Stomach (tissue), 9 donors: ENCODE results near the gene SIX3. TPM values are rescaled to one million over a fixed set of nuclear protein-coding genes. Genes with fewer than 3 reads are reported as not detected.

ENCODE experiments used
- DNase-seq, 2 donors: peaks; one replicate each; pipeline versions ENCODE4 v3.0.0 to v3.0.0-alpha.2; 2013 to 2019
- H3K27ac ChIP-seq, 5 donors: fragments of 200-600 bp in 4 of 5; sonication (generic) in 4 of 5; one replicate each; pipeline ENCODE4 v1.5.1; 2013 to 2019; ENCODE audit warnings: mild to moderate bottlenecking in 1 of 5, moderate library complexity in 1 of 5
- H3K27me3 ChIP-seq, 3 donors: fragments of 200-600 bp; sonication (generic); one replicate each; pipeline ENCODE4 v1.5.1; 2017 to 2019; ENCODE audit warnings: mixed run types in 1 of 3
- H3K36me3 ChIP-seq, 4 donors: fragments of 200-600 bp; sonication (generic); 1 replicate in 3 of 4; 2 replicates in 1 of 4; pipeline ENCODE4 v1.5.1; 2016 to 2019
- H3K4me1 ChIP-seq, 4 donors: fragments of 200-600 bp; sonication (generic); one replicate each; pipeline ENCODE4 v1.5.1; 2016 to 2019
- H3K4me3 ChIP-seq, 4 donors: fragments of 200-600 bp; sonication (generic) in 3 of 4; one replicate each; pipeline ENCODE4 v1.5.1; 2016 to 2019; ENCODE audit warnings: mild to moderate bottlenecking in 1 of 4
- H3K9me3 ChIP-seq, 4 donors: fragments of 200-600 bp; sonication (generic); one replicate each; pipeline ENCODE4 v1.5.1; 2016 to 2019
- CTCF ChIP-seq, 7 experiments: fragments of 450-650 bp in 4 of 7; fragments of 200-600 bp in 3 of 7; sonication (generic) in 3 of 7; IDR thresholded peaks; one replicate each; pipeline ENCODE4 v1.5.1; 2016 to 2019; ENCODE audit warnings: antibody characterized with exemption in 7 of 7, control low read depth in 2 of 7, mild to moderate bottlenecking in 1 of 7
- EP300 ChIP-seq: sonication (generic); formaldehyde crosslinking; IDR thresholded peaks from one replicate; pipeline ENCODE4 v1.6.1; 2017; ENCODE audit warnings: antibody characterized with exemption
- POLR2A ChIP-seq, 4 donors: fragments of 450-650 bp; IDR thresholded peaks; one replicate each; pipeline ENCODE4 v1.6.1; 2016; ENCODE audit warnings: antibody characterized with exemption in 4 of 4, control low read depth in 2 of 4, mild to moderate bottlenecking in 1 of 4, moderate library complexity in 1 of 4
- POLR2AphosphoS5 ChIP-seq, 3 donors: sonication (generic); formaldehyde crosslinking; IDR thresholded peaks; one replicate each; pipeline ENCODE4 v1.6.1; 2016; ENCODE audit warnings: antibody characterized with exemption in 3 of 3
- WGBS, 5 donors: extraction: QIAGEN DNeasy Blood & Tissue Kit in 3 of 5; methylation state at CpG; one replicate each; pipeline versions ENCODE4 v1.1.5 to v1.1.7; 2013 to 2018; 5-methylcytosine and 5-hydroxymethylcytosine counted together
- intact Hi-C: fragments of 100-400 bp; cut with DNase I; formaldehyde crosslinking; loops from one replicate; pipeline ENCODE4 v1.15.1; 2023; ENCODE audit warnings: low total_unique reads
- polyA plus RNA-seq, 3 donors: library from polyadenylated mRNA; stranded (reverse); fragments of 200-250 nt; gene quantifications; one replicate each; pipeline ENCODE4 v1.2.3, GENCODE V29; 2013
- total RNA-seq, 5 donors: library from RNA; depleted of rRNA; stranded (reverse); fragments of >200 nt; gene quantifications; one replicate each; pipeline versions ENCODE4 v1.1.0 to v1.2.3, GENCODE V29; 2014 to 2016
- donor health status: healthy with polysubstance abuse.
- donor health status: Bipolar disorder and iron deficiency.
- donor health status: healthy.

SIX3 gene
- total and polyA plus RNA-seq, 8 donors, result not detected

DNA sequence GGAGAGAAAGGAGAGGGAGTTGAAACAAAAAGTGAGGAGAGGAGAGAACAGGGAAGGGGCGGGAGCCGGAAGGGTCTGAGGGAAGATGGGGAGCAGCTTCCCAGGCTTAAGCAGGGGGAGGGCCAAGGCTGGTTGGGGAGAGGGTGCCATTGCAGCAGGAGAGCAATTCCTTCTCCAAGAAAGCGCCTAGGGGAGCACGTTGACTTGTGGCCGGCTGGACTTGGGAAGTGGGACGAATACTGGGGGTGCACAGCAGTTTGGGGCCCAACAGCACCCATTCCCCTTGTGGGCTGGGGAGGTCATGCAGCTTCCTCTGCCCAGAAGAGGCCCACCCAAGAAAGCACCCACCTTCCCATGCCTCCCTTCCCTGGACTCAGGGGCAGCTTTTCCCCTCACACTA is 9.6 kb downstream of the SIX3 start:
- H3K36me3 ChIP-seq, result no peaks in the 10 kb centered on the region
- TF ChIP-seq EP300 (no peak), POLR2A (IDR thresholded peaks at IDR 0.05) (no peak), CTCF (IDR thresholded peaks at IDR 0.05) (no peak), POLR2AphosphoS5 (IDR thresholded peaks at IDR 0.05) (no peak)
- peaks cover 25 to 100% (median 88%) of the 10 kb centered on the region in 3 donors for H3K27me3 ChIP-seq
- peaks cover 39 to 54% (median 49%) of the 10 kb centered on the region in 4 donors for H3K4me1 ChIP-seq
- H3K4me3 ChIP-seq, result no peak overlapping the region
- no peaks in the 10 kb centered on the region for H3K9me3 ChIP-seq
- 72 to 84% (median 83%) methylated on average over 6 of the region's 6 CpGs for WGBS, 5 donors
- DNase-seq, result no peak
- no peak overlapping the region for H3K27ac ChIP-seq
- intact Hi-C loops, result loop anchor here (5.0 to 10.0 kb wide), 2 partner anchors 469 to 556 kb away; no protein-coding TSS in a partner anchor

GRCh38 chr2:44951714-44952113 is 10.2 kb downstream of the SIX3 start:
- no peak for DNase-seq
- Histone ChIP-seq H3K27me3 (peaks cover 25 to 100% (median 87%) of the 10 kb centered on the region in 3 donors), H3K4me1 (peaks cover 39 to 58% (median 52%) of the 10 kb centered on the region in 4 donors), H3K27ac (no peak overlapping the region), H3K4me3 (peak overlapping the region; percentile 29 to 50 (median 35)), H3K36me3 (no peaks in the 10 kb centered on the region), H3K9me3 (no peaks in the 10 kb centered on the region)
- no peak for TF ChIP-seq POLR2AphosphoS5 (IDR thresholded peaks at IDR 0.05)
- TF ChIP-seq CTCF (IDR thresholded peaks at IDR 0.05), result no peak
- TF ChIP-seq POLR2A (IDR thresholded peaks at IDR 0.05), result no peak
- no peak for TF ChIP-seq EP300
- WGBS, 5 donors, result 42 to 67% (median 49%) methylated on average over 8 of the region's 8 CpGs
- intact Hi-C loops, result loop anchor here (5.0 to 10.0 kb wide), 2 partner anchors 469 to 557 kb away; no protein-coding TSS in a partner anchor

GRCh38 chr2:44952143-44952805 is 10.8 kb downstream of the SIX3 start:
- H3K36me3 ChIP-seq, result no peaks in the 10 kb centered on the region
- H3K27ac ChIP-seq, result no peak overlapping the region
- intact Hi-C loops, result loop anchor here (5.0 to 10.0 kb wide), 2 partner anchors 470 to 557 kb away; no protein-coding TSS in a partner anchor
- DNase-seq, result peak; percentile 41 to 86
- peaks cover 39 to 59% (median 53%) of the 10 kb centered on the region in 4 donors for H3K4me1 ChIP-seq
- H3K4me3 ChIP-seq, result peak overlapping the region; percentile 29 to 50 (median 35)
- H3K9me3 ChIP-seq, result no peaks in the 10 kb centered on the region
- H3K27me3 ChIP-seq, result peaks cover 25 to 98% (median 81%) of the 10 kb centered on the region in 3 donors
- WGBS, 5 donors, result 2 to 4% (median 3%) methylated on average over 32 to 59 of the region's 59 CpGs
- TF ChIP-seq POLR2A (IDR thresholded peaks at IDR 0.05), result no peak
- TF ChIP-seq CTCF (IDR thresholded peaks at IDR 0.05), result peak in 4 of 7 experiments; percentile 10 to 43 (median 42)

DNA sequence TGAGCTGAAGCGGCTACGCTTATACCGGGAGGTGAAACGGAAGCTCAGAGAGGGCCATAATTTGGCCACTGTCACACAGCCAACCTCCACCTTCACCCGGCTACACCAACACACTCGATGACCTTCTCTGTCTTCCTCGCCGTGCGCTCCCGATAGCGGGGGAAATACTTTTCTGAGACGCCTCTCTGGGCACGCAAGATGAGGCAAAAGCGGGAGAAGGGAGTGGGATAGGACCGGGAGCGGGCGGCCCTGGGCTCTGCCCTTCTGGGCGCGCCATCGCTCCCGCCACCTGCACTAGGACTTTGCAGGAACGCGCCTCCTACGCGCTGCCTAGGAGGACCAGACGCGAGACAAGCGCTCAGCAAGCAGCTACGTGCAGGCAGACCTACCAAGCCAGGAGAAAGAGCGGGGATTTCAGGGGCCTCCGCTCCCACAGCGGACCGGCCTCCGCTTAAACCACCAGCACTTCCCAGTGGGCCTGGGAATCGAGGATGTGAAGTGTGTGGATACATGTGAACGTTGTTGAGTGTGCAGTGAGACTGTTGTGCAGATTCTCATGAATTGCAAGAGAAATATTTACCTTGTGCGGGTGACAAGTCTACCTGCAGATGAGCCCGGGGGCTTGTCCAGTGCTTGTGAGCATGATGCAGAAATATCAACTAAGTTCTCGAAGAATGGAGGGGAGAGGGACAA is 11.4 kb downstream of the SIX3 start:
- no peaks in the 10 kb centered on the region for H3K9me3 ChIP-seq
- intact Hi-C loops, result loop anchor here (5.0 to 10.0 kb wide), 2 partner anchors 471 to 558 kb away; no protein-coding TSS in a partner anchor
- peak in 1 of 2 donors; percentile 39 for DNase-seq
- no peaks in the 10 kb centered on the region for H3K36me3 ChIP-seq
- TF ChIP-seq POLR2A (IDR thresholded peaks at IDR 0.05) (no peak), CTCF (IDR thresholded peaks at IDR 0.05) (no peak), POLR2AphosphoS5 (IDR thresholded peaks at IDR 0.05) (no peak), EP300 (no peak)
- H3K27me3 ChIP-seq, result peaks cover 25 to 98% (median 78%) of the 10 kb centered on the region in 3 donors
- no peak overlapping the region for H3K27ac ChIP-seq
- H3K4me3 ChIP-seq, result peak overlapping the region; percentile 29 to 50 (median 35)
- WGBS, 5 donors, result 8 to 17% (median 11%) methylated on average over 38 to 39 of the region's 39 CpGs
- H3K4me1 ChIP-seq, result peaks cover 39 to 59% (median 56%) of the 10 kb centered on the region in 4 donors
